Measurements from ENCODE around the gene BPIFB3. TPM values are rescaled to one million over a fixed set of nuclear protein-coding genes. Genes with fewer than 3 reads are reported as not detected.

The BPIFB3 gene
- polyA plus RNA-seq, 1 experiment = not detected

DNA sequence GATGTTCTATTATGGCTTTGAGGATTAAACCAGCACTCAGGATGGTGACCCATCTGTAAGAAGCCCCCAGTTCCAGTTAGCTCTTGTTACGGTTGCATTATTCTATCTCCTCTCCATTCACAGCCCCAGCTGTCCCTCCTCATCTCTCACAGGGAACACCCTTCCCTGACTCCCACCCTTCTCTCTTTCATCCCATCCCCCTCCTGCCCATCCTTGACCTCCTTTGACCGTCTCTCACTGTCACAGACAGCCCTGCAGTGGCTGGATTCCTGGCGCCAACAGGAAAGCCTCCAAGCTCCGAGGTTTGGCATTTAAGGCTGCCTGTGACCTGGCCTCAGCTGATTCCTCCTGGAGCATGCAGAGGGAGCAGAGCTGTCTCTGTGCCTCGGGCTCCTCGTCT, 21.6 kb downstream of the BPIFB3 start:
- Histone ChIP-seq H3K9me3 (ENCODE audit: control insufficient read depth, insufficient read depth, low read length) (no peaks in the 10 kb centered on the region; the same call in 1 of the 2 replicates), H3K4me3 (ENCODE audit: low read depth, low read length) (no peak overlapping the region), H3K27ac (ENCODE audit: low read depth, low read length) (no peak overlapping the region), H3K27me3 (ENCODE audit: control insufficient read depth, insufficient read depth, low read length) (no peaks in the 10 kb centered on the region)
- TF ChIP-seq, protein P1, sequence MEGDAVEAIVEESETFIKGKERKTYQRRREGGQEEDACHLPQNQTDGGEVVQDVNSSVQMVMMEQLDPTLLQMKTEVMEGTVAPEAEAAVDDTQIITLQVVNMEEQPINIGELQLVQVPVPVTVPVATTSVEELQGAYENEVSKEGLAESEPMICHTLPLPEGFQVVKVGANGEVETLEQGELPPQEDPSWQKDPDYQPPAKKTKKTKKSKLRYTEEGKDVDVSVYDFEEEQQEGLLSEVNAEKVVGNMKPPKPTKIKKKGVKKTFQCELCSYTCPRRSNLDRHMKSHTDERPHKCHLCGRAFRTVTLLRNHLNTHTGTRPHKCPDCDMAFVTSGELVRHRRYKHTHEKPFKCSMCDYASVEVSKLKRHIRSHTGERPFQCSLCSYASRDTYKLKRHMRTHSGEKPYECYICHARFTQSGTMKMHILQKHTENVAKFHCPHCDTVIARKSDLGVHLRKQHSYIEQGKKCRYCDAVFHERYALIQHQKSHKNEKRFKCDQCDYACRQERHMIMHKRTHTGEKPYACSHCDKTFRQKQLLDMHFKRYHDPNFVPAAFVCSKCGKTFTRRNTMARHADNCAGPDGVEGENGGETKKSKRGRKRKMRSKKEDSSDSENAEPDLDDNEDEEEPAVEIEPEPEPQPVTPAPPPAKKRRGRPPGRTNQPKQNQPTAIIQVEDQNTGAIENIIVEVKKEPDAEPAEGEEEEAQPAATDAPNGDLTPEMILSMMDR (IDR thresholded peaks at IDR 0.05; ENCODE audit: low read depth, low read length) = no peak
- ChIA-PET POLR2A (no interaction called here), CTCF (no interaction called here)
- DNase-seq (ENCODE audit: low read depth, low spot score) = no peak

DNA sequence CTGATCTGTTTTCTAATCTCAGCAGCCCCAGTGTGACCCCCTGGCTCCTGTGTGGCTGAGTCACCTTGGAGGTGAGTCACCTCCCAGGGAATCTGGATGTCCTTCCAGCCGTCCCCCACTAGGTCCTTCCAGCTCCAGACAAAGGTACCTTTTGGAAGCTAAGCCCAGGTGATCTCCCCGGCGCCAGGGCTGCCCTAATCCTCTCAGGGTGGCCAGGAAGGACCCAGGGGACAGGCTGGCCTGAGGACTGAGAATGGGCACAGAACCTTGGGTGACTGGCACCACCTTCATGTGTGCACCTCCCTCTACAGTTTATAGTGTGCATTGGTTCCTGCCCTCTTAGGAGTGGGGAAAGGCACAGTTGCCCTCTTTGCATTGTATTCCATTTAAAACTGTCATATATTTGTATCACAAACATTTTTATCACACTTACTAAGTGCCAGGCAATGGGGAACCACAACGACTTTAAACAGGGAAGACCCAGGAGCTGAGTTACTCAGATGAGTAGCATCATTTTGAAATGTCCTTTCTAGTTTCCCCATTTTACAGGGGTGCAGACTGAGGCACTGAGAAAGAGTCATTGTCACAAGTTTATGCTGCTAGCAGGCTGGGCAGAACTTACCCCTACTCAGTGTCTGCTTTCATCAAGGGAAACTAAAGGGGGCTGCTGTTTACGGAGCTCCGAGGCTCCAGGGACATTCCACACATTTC, 23.1 kb downstream of the BPIFB3 start:
- ChIA-PET CTCF (no interaction called here), POLR2A (no interaction called here)
- H3K27ac ChIP-seq (ENCODE audit: low read depth, low read length) = no peak overlapping the region
- DNase-seq (ENCODE audit: low read depth, low spot score) = no peak
- no peaks in the 10 kb centered on the region; the same call in 1 of the 2 replicates for H3K9me3 ChIP-seq (ENCODE audit: control insufficient read depth, insufficient read depth, low read length)
- H3K27me3 ChIP-seq (ENCODE audit: control insufficient read depth, insufficient read depth, low read length) = no peaks in the 10 kb centered on the region
- TF ChIP-seq, protein P1 (IDR thresholded peaks at IDR 0.05; ENCODE audit: low read depth, low read length) = peak; percentile 11; the same call in 1 of the 2 replicates
- H3K4me3 ChIP-seq (ENCODE audit: low read depth, low read length) = no peak overlapping the region

DNA sequence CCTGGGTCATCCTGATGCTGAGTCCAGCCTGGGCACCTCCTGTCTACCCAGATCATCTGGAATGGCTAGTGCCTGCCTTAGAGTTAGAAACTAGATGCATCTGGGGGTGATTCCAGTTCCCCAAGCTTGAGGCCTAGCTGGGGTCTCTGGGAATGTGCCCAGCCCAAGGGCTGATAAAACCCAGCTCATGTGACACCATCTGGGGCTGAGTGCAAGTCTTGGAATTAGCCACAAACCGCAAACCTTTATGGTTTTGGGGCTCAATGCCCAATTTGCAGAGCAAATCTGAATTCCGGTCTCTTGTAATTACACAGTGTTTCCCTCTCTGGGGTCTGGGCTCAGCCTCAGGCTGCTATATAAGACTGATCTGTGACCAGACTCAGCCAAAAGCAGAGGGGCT, 25.6 kb downstream of the BPIFB3 start, which contains the start of gene BPIFB4:
Gene BPIFB4 (plus strand): TSS at position 385 of the 400 bp plus-strand sequence. CDS start 1,884 bp downstream, outside the sequence.
- POLR2A ChIA-PET = no interaction called here
- Histone ChIP-seq H3K4me3 (ENCODE audit: low read depth, low read length) (no peak within 1 kb of the TSS), H3K9me3 (ENCODE audit: control insufficient read depth, insufficient read depth, low read length) (no peaks in the 10 kb centered on the region), H3K27ac (ENCODE audit: low read depth, low read length) (no peak within 1 kb of the TSS), H3K27me3 (ENCODE audit: control insufficient read depth, insufficient read depth, low read length) (no peaks in the 10 kb centered on the region)
- TF ChIP-seq, protein P1 (IDR thresholded peaks at IDR 0.05; ENCODE audit: low read depth, low read length) = no peak
- CTCF ChIA-PET = no interaction called here
- no peak for DNase-seq (ENCODE audit: low read depth, low spot score)

DNA sequence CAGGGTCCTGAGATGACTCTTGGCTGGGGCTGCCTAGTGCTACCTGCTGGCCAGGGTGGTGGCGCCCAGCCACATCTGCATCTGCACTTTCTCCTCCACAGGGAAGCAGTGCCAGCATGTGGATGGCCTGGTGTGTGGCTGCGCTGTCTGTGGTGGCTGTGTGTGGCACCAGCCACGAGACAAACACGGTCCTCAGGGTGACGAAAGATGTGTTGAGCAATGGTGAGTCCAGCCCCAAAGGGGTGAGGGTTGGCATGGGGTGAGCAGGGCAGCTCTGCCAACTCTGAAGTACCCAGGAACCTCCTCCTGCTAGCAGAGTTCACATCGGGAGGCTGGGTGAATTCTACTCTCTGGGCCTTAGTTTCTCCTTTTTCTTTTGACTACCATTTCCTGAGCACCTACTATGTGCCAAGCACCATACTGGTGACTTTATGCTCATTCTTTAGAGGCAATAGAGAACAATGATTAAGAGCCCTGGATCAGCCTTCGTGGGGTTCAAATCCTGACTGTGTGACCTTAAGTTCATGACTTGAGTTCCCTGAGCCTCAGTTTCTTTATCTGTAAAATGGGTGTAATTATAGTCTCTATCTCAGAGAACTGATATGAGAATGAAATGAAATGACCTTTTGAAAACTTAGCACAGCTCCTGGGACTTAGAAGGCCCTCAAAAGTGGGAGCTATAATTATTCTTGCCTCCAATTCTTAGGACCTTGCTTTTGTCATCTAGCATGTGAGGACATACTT, 27.9 kb downstream of the BPIFB3 start:
- Histone ChIP-seq H3K27me3 (ENCODE audit: control insufficient read depth, insufficient read depth, low read length) (no peaks in the 10 kb centered on the region), H3K4me3 (ENCODE audit: low read depth, low read length) (no peak overlapping the region), H3K9me3 (ENCODE audit: control insufficient read depth, insufficient read depth, low read length) (no peaks in the 10 kb centered on the region), H3K27ac (ENCODE audit: low read depth, low read length) (no peak overlapping the region)
- no peak for DNase-seq (ENCODE audit: low read depth, low spot score)
- TF ChIP-seq, protein P1 (IDR thresholded peaks at IDR 0.05; ENCODE audit: low read depth, low read length) = no peak
- POLR2A ChIA-PET = no interaction called here
- CTCF ChIA-PET = no interaction called here

DNA sequence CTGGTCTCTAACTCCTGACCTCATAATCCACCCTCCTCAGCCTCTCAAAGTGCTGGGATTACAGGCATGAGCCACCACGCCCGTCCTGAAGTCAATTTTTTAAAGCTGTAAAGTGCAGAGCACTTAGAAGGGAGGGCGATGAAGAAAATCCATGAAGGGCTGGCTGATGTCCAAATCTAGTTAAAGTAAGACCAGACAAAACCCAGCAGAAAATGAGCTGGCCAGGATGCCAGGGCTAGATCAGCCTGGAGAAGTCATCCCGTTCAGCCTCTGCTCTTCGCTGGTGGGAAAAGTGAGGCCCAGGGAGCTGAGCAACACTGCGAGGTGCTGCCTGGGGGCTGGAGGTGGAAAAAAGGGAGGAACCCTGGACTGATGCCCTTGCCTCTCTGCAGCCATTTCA, 28.8 kb downstream of the BPIFB3 start:
- TF ChIP-seq, protein P1 (IDR thresholded peaks at IDR 0.05; ENCODE audit: low read depth, low read length) = no peak
- no peaks in the 10 kb centered on the region for H3K9me3 ChIP-seq (ENCODE audit: control insufficient read depth, insufficient read depth, low read length)
- no peak overlapping the region for H3K4me3 ChIP-seq (ENCODE audit: low read depth, low read length)
- POLR2A ChIA-PET = no interaction called here
- no peak for DNase-seq (ENCODE audit: low read depth, low spot score)
- no peak overlapping the region for H3K27ac ChIP-seq (ENCODE audit: low read depth, low read length)
- H3K27me3 ChIP-seq (ENCODE audit: control insufficient read depth, insufficient read depth, low read length) = no peaks in the 10 kb centered on the region
- CTCF ChIA-PET = no interaction called here

Measured in AG04450 (cell line).